Retinal pigment epithelial cell (primary cell): Measurements from ENCODE around the gene ARSH.

Experiments
- DNase-seq: peaks from one replicate; pipeline ENCODE4 v3.0.0-alpha.2; 2010; ENCODE audit warnings: low read depth
- H3K4me3 ChIP-seq: 2 replicates; pipeline ENCODE4 v1.5.1; 2011; ENCODE audit warnings: mild to moderate bottlenecking, low read length, control low read depth, moderate library complexity
- TF ChIP-seq, protein P1 (sequence below): conservative IDR thresholded peaks from 2 replicates; pipeline ENCODE4 v1.5.1; 2011; ENCODE audit warnings: low read depth, low read length, control low read depth, inconsistent platforms

Gene ARSH

GRCh38 chrX:3075959-3076358, 69.6 kb downstream of the ARSH start:
- no peak overlapping the region for H3K4me3 ChIP-seq
- TF ChIP-seq, protein P1, sequence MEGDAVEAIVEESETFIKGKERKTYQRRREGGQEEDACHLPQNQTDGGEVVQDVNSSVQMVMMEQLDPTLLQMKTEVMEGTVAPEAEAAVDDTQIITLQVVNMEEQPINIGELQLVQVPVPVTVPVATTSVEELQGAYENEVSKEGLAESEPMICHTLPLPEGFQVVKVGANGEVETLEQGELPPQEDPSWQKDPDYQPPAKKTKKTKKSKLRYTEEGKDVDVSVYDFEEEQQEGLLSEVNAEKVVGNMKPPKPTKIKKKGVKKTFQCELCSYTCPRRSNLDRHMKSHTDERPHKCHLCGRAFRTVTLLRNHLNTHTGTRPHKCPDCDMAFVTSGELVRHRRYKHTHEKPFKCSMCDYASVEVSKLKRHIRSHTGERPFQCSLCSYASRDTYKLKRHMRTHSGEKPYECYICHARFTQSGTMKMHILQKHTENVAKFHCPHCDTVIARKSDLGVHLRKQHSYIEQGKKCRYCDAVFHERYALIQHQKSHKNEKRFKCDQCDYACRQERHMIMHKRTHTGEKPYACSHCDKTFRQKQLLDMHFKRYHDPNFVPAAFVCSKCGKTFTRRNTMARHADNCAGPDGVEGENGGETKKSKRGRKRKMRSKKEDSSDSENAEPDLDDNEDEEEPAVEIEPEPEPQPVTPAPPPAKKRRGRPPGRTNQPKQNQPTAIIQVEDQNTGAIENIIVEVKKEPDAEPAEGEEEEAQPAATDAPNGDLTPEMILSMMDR = no peak
- DNase-seq = no peak

DNA sequence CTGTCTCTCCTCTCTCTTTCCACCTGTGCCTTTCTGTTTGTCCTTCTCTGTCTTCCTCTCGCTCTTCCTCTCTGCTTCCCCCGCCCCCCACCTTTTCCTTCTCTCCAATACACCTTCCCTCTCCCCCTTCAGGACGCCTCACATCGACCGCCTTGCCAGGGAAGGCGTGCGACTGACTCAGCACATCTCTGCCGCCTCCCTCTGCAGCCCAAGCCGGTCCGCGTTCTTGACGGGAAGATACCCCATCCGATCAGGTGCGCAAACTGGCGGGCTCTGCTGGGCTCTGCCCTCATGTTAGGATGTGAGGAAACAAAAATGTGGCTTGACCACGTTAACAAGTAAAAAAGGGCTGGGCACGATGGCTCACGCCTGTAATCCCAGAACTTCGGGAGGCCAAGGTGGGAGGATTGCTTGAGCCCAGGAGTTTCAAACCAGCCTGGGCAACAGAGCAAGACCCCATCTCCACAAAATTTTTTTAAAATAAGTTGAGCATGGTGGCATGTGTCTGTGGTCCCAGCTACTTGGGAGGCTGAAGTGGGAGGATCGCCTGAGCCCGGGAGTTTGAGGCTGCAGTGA, 70.2 kb downstream of the ARSH start:
- DNase-seq = no peak
- no peak overlapping the region for H3K4me3 ChIP-seq
- TF ChIP-seq, protein P1 = no peak
